HG03135 (cell line): ENCODE data around the gene ACAA2.
"Not testable (repeated sequence)": the region's sequence is repeated elsewhere in the genome, so short reads cannot be mapped to it uniquely, and the experiment has no call there.

Source experiments
- ATAC-seq: cut with Tn5 transposase; IDR thresholded peaks from one replicate; pipeline ENCODE4 v1.9.1; 2021; ENCODE audit warnings: mild to moderate bottlenecking, moderate library complexity; ENCODE audit not compliant: unreplicated experiment

Gene ACAA2

GRCh38 chr18:49813069-49813318 is 339 bp downstream of the ACAA2 start:
- ATAC-seq, result peak; percentile 26

- no peak for ATAC-seq
Measured at GRCh38 chr18:49812286-49813068, 856 bp downstream of the ACAA2 start.

- no peak for ATAC-seq
Measured at GRCh38 chr18:49811151-49811938, 2.0 kb downstream of the ACAA2 start.

GRCh38 chr18:49808553-49809191 is 4.7 kb downstream of the ACAA2 start:
- not testable (repeated sequence) for ATAC-seq

GRCh38 chr18:49804096-49804495 is 9.2 kb downstream of the ACAA2 start:
- no peak for ATAC-seq

- no peak for ATAC-seq
Measured at GRCh38 chr18:49802623-49803022, 10.7 kb downstream of the ACAA2 start.

- not testable (repeated sequence) for ATAC-seq
Measured at GRCh38 chr18:49800491-49800890, 12.8 kb downstream of the ACAA2 start.

GRCh38 chr18:49799806-49800205 is 13.5 kb downstream of the ACAA2 start:
- not testable (repeated sequence) for ATAC-seq

GRCh38 chr18:49798001-49798400 is 15.3 kb downstream of the ACAA2 start:
- ATAC-seq, result no peak

GRCh38 chr18:49795612-49796552 is 17.5 kb downstream of the ACAA2 start:
- no peak for ATAC-seq

GRCh38 chr18:49794743-49795142 is 18.6 kb downstream of the ACAA2 start:
- no peak for ATAC-seq

GRCh38 chr18:49789560-49790134 is 23.7 kb downstream of the ACAA2 start:
- ATAC-seq, result not testable (repeated sequence)

- ATAC-seq, result no peak
Measured at GRCh38 chr18:49788327-49788898, 24.9 kb downstream of the ACAA2 start.

GRCh38 chr18:49786019-49786720 is 27.2 kb downstream of the ACAA2 start:
- no peak for ATAC-seq

GRCh38 chr18:49784427-49785185 is 28.7 kb downstream of the ACAA2 start:
- ATAC-seq, result no peak

- not testable (repeated sequence) for ATAC-seq
Measured at GRCh38 chr18:49783631-49784030, 29.7 kb downstream of the ACAA2 start.

GRCh38 chr18:49778826-49779465 is 34.4 kb downstream of the ACAA2 start:
- no peak for ATAC-seq

GRCh38 chr18:49769047-49769728 is 44.1 kb downstream of the ACAA2 start:
- ATAC-seq, result no peak
